ENCODE data around the gene PDGFD. TPM values are rescaled to one million over a fixed set of nuclear protein-coding genes. Genes with fewer than 3 reads are reported as not detected.
A peak's percentile ranks its signal among the peaks of the same experiment; 100 is the strongest.

The PDGFD gene
- total RNA-seq, 6 experiments from 2014 or later, result 0.37 to 0.69 (median 0.42) TPM

DNA sequence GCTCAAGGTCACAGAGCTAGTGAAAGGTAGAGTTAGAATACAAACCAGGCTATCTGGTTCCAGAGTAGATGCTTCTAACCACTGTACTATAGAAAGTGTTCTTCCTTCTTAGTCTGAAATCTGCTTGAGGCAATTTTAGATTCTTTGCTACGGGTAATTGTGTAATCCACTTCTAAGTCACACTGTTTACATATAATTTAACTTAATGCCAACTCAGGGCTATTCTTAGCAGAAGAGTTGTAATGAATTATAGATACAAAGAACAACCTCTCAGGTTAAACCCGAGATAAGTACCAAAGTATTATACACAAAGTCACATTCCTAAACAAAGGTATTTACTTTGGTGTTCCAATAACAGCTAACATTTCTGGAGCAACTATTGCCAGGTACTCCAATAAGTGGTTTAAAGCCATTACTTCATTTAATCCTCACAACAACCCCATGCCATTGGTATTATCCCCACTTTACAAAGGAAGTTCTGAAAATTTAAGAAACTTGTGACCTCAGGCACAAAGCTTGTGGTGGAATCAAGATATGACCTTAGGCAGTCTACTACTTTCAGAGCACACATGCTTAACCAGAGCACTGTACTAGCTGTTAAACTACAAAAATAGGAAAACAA lies 158.6 kb downstream of the PDGFD start:
- Mint-ChIP-seq H3K4me1 (ENCODE audit: low read depth) (peaks cover 29% of the 10 kb centered on the region), H3K4me3 (no peak overlapping the region), H3K9me3 (no peaks in the 10 kb centered on the region), H3K27ac (no peak overlapping the region), H3K36me3 (ENCODE audit: low read depth) (no peaks in the 10 kb centered on the region), H3K27me3 (ENCODE audit: insufficient read depth) (peaks cover 1% of the 10 kb centered on the region; the same call in 1 of the 2 replicates)
- DNase-seq, result peak; percentile 17
- TF ChIP-seq, protein P1, sequence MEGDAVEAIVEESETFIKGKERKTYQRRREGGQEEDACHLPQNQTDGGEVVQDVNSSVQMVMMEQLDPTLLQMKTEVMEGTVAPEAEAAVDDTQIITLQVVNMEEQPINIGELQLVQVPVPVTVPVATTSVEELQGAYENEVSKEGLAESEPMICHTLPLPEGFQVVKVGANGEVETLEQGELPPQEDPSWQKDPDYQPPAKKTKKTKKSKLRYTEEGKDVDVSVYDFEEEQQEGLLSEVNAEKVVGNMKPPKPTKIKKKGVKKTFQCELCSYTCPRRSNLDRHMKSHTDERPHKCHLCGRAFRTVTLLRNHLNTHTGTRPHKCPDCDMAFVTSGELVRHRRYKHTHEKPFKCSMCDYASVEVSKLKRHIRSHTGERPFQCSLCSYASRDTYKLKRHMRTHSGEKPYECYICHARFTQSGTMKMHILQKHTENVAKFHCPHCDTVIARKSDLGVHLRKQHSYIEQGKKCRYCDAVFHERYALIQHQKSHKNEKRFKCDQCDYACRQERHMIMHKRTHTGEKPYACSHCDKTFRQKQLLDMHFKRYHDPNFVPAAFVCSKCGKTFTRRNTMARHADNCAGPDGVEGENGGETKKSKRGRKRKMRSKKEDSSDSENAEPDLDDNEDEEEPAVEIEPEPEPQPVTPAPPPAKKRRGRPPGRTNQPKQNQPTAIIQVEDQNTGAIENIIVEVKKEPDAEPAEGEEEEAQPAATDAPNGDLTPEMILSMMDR (IDR thresholded peaks at IDR 0.05), result no peak

DNA sequence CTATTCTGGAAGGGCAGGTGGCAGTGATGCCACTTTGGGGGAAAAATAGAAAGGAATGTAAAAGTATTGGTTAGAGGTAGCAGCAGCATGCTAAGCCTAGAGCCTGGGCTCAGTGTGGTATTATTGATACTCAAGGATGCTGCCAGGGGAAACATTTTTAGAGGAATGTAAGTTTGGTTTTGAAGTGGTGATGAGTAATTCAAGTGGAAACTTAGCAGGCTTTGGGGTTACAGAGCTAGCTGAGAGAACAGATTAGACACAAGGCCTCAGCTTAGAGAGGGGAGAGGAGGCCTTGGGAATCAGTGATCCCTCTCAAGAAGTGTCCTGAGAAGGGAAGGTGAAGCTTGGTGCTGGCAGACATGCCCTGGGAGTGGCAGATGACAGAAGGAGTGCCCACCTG lies 160.5 kb downstream of the PDGFD start:
- Mint-ChIP-seq H3K27me3 (ENCODE audit: insufficient read depth) (peaks cover 1% of the 10 kb centered on the region; the same call in 1 of the 2 replicates), H3K4me3 (no peak overlapping the region), H3K36me3 (ENCODE audit: low read depth) (no peaks in the 10 kb centered on the region), H3K27ac (peak overlapping the region; percentile 28; the same call in 1 of the 2 replicates), H3K9me3 (no peaks in the 10 kb centered on the region), H3K4me1 (ENCODE audit: low read depth) (peaks cover 29% of the 10 kb centered on the region)
- peak; percentile 16 for DNase-seq
- TF ChIP-seq, protein P1 (IDR thresholded peaks at IDR 0.05), result no peak

DNA sequence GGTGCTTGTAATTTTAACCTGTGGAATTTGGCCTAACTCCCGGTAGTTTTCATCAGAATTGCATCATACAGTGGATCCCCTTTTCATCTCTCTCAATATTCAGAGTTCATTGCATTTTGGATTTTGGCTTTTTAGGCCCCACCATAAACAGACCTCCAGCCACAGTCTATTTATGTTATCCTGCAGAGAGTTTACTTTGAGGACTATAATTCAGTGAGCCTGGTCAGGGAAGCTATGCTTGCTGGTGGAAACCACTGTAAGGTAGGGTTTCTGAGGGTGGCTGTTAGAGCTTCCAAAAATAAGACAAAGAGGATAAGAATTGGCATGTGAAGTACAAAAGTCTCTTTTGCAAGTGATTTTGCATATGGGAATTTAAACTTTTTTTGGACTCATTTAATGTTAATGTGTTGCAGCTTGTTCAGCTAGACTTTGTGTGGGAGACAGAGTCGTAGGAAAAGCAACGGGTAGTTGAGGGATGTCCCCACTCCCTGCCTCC lies 162.3 kb downstream of the PDGFD start:
- Mint-ChIP-seq H3K27me3 (ENCODE audit: insufficient read depth) (peaks cover 1% of the 10 kb centered on the region; the same call in 1 of the 2 replicates), H3K4me3 (no peak overlapping the region), H3K36me3 (ENCODE audit: low read depth) (no peaks in the 10 kb centered on the region), H3K27ac (no peak overlapping the region), H3K9me3 (no peaks in the 10 kb centered on the region), H3K4me1 (ENCODE audit: low read depth) (peaks cover 29% of the 10 kb centered on the region)
- no peak for DNase-seq
- TF ChIP-seq, protein P1 (IDR thresholded peaks at IDR 0.05), result no peak

DNA sequence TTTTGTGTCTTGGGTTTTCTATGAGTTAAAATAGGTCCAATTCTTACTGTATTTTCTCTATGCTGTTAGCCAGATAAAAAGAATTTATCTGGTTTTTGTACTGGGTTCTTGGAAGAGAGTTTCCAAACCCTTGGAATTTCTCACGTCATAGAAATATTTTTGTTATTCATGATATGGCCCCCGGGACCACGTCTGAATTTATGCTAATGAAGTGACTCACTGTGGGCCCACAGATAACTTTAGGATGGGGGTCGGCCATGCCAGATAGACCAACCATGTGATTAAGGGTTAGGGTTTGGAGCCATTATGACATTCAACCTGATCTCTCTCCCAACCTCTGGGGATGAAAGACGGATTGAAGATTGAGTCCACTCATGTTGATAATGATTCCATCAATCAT lies 163.1 kb downstream of the PDGFD start:
- TF ChIP-seq, protein P1 (IDR thresholded peaks at IDR 0.05), result no peak
- Mint-ChIP-seq H3K27ac (no peak overlapping the region), H3K27me3 (ENCODE audit: insufficient read depth) (peaks cover 1% of the 10 kb centered on the region; the same call in 1 of the 2 replicates), H3K36me3 (ENCODE audit: low read depth) (no peaks in the 10 kb centered on the region), H3K9me3 (no peaks in the 10 kb centered on the region), H3K4me3 (no peak overlapping the region), H3K4me1 (ENCODE audit: low read depth) (peaks cover 27% of the 10 kb centered on the region)
- DNase-seq, result no peak

DNA sequence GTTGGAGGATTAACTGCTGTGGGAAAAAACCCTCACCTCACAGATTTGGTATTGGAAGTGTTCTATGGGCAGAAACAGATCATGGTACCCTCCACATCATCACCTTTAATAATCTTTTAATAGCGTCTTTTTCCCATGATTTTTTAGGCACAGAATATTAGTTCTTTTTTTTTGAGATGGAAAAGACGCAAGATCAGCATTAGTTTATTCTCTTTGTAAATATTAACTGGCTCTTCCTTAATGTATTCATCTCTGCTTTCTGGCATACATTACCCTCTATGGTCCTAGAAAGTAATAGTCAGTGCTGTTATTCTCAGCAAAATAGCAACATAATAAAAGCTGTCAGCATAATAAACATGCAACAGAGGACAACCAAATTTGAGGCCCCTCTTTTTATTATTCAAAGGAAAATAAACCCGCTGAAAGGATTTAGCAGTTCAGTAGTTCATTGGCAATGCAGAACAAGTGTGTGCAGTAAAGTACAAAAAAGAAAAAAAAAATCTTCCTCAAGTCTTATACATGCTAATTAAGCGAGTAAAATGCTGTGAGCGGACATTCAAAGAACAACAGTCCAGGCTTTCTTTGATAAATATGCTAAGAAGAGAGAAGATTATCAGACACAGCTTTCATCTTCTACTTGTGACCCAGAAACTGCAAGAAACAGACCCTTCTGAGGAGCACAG lies 165.0 kb downstream of the PDGFD start:
- Mint-ChIP-seq H3K27me3 (ENCODE audit: insufficient read depth) (no peaks in the 10 kb centered on the region), H3K9me3 (no peaks in the 10 kb centered on the region), H3K36me3 (ENCODE audit: low read depth) (no peaks in the 10 kb centered on the region), H3K4me1 (ENCODE audit: low read depth) (peaks cover 16% of the 10 kb centered on the region), H3K27ac (no peak overlapping the region), H3K4me3 (no peak overlapping the region)
- TF ChIP-seq, protein P1 (IDR thresholded peaks at IDR 0.05), result no peak
- DNase-seq, result no peak

All from HFFc6 (cell line).